SK-N-SH treated with all-trans-retinoic acid at 6 μM for 48 hours (cell line): ENCODE measurements around the gene ZNF281.

ENCODE experiments used
- ARNTL ChIP-seq: fragments of 450-650 bp; formaldehyde crosslinking; IDR thresholded peaks from 2 replicates; pipeline ENCODE4 v1.5.0; 2020; ENCODE audit warnings: low read depth, mild to moderate bottlenecking, moderate library complexity, borderline replicate concordance
- CREB5 ChIP-seq: fragments of 250-450 bp; sonication (Bioruptor Pico); IDR thresholded peaks from 2 replicates; pipeline ENCODE4 v1.5.1; 2020; ENCODE audit warnings: low read depth, mild to moderate bottlenecking, moderate library complexity
- GLIS3 ChIP-seq: fragments of 250-450 bp; sonication (Bioruptor Pico); IDR thresholded peaks from 2 replicates; pipeline ENCODE4 v1.5.0; 2020; ENCODE audit warnings: mild to moderate bottlenecking, moderate library complexity
- PATZ1 ChIP-seq: fragments of 250-450 bp; sonication (Bioruptor Pico); IDR thresholded peaks from 2 replicates; pipeline ENCODE4 v1.8.0; 2020; ENCODE audit warnings: mild to moderate bottlenecking, moderate library complexity, borderline replicate concordance
- ZFP30 ChIP-seq: fragments of 450-650 bp; formaldehyde crosslinking; IDR thresholded peaks from 2 replicates; pipeline ENCODE4 v1.5.0; 2022; ENCODE audit warnings: mild to moderate bottlenecking, moderate library complexity
- ZNF8 ChIP-seq: fragments of 450-650 bp; formaldehyde crosslinking; IDR thresholded peaks from 2 replicates; pipeline ENCODE4 v1.5.0; 2020; ENCODE audit warnings: mild to moderate bottlenecking, moderate library complexity

- TF ChIP-seq GLIS3 (no peak), PATZ1 (CRISPR knock-in tag) (no peak), ZFP30 (CRISPR knock-in tag) (no peak), ARNTL (no peak), ZNF8 (CRISPR knock-in tag) (no peak), CREB5 (CRISPR knock-in tag) (no peak)
Measured at GRCh38 chr1:200414657-200415056, 4.8 kb upstream of the ZNF281 start.
